ENCODE measurements around the gene USP14.

USP14 gene

GRCh38 chr18:225745-226144 lies 67.4 kb downstream of the USP14 start:
- no peak for DNase-seq (ENCODE audit: low spot score)
- FAIRE-seq: no peak

- DNase-seq (ENCODE audit: low spot score) (no peak), FAIRE-seq (no peak)
These were observed 69.0 kb downstream of the USP14 start for GRCh38 chr18:227374-227773.

- FAIRE-seq (no peak), DNase-seq (ENCODE audit: low spot score) (no peak)
These were observed 69.5 kb downstream of the USP14 start for GRCh38 chr18:227902-228301.

- no peak for DNase-seq (ENCODE audit: low spot score)
- no peak for FAIRE-seq
These were observed 70.2 kb downstream of the USP14 start for GRCh38 chr18:228586-228985.

GRCh38 chr18:231563-231962 lies 73.2 kb downstream of the USP14 start:
- no peak for DNase-seq (ENCODE audit: low spot score)
- no peak for FAIRE-seq

- DNase-seq (ENCODE audit: low spot score): no peak
- no peak for FAIRE-seq
These were observed 81.8 kb downstream of the USP14 start for GRCh38 chr18:240175-240574.

- DNase-seq (ENCODE audit: low spot score) (no peak), FAIRE-seq (no peak)
These were observed 87.0 kb downstream of the USP14 start for GRCh38 chr18:245282-245847.

GRCh38 chr18:248053-248452 lies 89.7 kb downstream of the USP14 start:
- DNase-seq (ENCODE audit: low spot score): no peak
- FAIRE-seq: no peak

GRCh38 chr18:250685-251084 lies 92.3 kb downstream of the USP14 start:
- DNase-seq (ENCODE audit: low spot score) (no peak), FAIRE-seq (no peak)

- DNase-seq (ENCODE audit: low spot score): no peak
- no peak for FAIRE-seq
These were observed 93.2 kb downstream of the USP14 start for GRCh38 chr18:251572-251971.

- DNase-seq (ENCODE audit: low spot score) (no peak), FAIRE-seq (no peak)
These were observed 94.8 kb downstream of the USP14 start for GRCh38 chr18:253121-253520.

GRCh38 chr18:255171-255570 lies 96.8 kb downstream of the USP14 start:
- FAIRE-seq (no peak), DNase-seq (ENCODE audit: low spot score) (no peak)

- FAIRE-seq: no peak
- no peak for DNase-seq (ENCODE audit: low spot score)
These were observed 102.2 kb downstream of the USP14 start for GRCh38 chr18:260547-260946.

- FAIRE-seq (no peak), DNase-seq (ENCODE audit: low spot score) (no peak)
These were observed 103.2 kb downstream of the USP14 start for GRCh38 chr18:261398-262073.
